Activated CD4-positive, alpha-beta T cell treated with anti-CD3 and anti-CD28 coated beads, Interleukin-2, amount 50 U/mL, for 24 hours (primary cell): ENCODE data around the gene SLC29A1.

Experiments used
- DNase-seq, 2 donors: peaks; one replicate each; pipeline ENCODE4 v3.0.0-alpha.2; 2020; ENCODE audit warnings: low read depth in 1 of 2, low spot score in 1 of 2

The SLC29A1 gene

DNA sequence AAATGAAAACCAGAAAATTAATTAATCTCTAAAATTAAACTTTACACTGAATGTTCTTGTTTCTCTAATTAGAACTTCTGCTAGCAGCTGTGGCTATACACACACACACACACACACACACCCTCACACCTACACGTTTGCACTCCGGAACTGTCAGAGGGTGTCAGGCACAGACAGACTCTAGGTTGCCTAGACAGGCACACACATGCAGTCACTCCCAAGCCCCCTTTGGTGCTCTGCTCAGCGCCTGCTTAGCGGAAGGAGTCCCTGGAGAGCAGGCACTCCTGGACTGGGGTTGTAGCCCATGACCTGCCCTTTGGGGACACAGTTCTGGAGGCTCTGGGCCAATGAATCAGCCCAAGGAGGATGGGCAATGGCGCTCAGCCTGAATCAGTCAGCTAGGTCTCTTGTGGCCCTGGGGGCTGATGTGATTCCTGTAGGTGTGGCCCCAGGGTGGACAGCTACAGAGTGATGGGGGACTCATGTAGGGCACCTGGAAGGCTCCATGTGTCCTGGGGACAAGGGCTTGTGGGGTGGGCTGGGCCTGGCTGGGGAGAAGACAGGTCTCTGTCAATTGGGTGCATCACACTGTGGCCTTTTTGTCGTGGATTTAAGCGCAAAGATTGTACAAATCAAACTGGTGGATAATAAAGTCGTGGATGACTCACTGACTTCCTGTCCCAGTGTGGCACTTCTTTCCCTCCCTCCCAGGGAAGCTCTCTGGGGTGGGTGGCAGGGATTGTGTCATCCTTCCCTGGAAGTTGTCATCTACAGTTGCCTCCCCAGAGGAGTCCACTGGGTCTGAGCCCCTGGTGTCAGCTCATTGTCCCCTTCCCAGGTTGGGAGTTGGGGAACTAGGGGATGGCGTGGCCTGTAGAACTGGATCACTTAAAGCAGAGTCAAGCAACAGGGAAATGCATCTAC, 55.6 kb downstream of the SLC29A1 start:
- DNase-seq = no peak
